K562 (cell line): ENCODE measurements around the gene DDX41. TPM values are rescaled to one million over a fixed set of nuclear protein-coding genes. Genes with fewer than 3 reads are reported as not detected.
A peak's percentile ranks its signal among the peaks of the same experiment; 100 is the strongest.

Source experiments
- ATAC-seq: fragments of 200-7000 bp; cut with Tn5 transposase; 3 replicates; pipeline ENCODE4 v1.9.1; 2020; ENCODE audit warnings: moderate library complexity
- BruUV-seq: library from RNA; stranded (reverse); fragments of 400-500 nt; replicated peaks from 2 replicates; lab custom pipeline; 2021; lab: Mats Ljungman, UMichigan
- CTCF ChIA-PET: fragments of 300-600 bp; formaldehyde crosslinking; extraction: SDS; loops from one replicate; lab custom pipeline; 2021; ENCODE audit warnings: low intra/inter-chr PET ratio; lab: Yijun Ruan, JAX
- POLR2A ChIA-PET: fragments of 300-600, 350-650 bp; sonication (Branson Sonifier 250); formaldehyde crosslinking; extraction: SDS; loops from one replicate; lab custom pipeline; 2021; ENCODE audit warnings: antibody characterized with exemption, inconsistent platforms; lab: Yijun Ruan, JAX
- DNase-seq, 4 experiments: peaks; one replicate each; pipeline versions ENCODE4 v3.0.0 to v3.0.0-alpha.2; 2011 to 2018; ENCODE audit warnings: low spot score in 3 of 4, mixed read lengths in 3 of 4; ENCODE audit errors: extremely low read depth in 1 of 4
- FAIRE-seq: peaks from 2 replicates; lab custom pipeline; 2011; peaks lifted over from hg19 to GRCh38; lab: Jason Lieb, UNC
- H2AFZ ChIP-seq: 2 replicates; pipeline ENCODE4 v1.6.0; 2011; ENCODE audit warnings: low read depth, low read length, control low read depth, inconsistent platforms
- H3K27ac ChIP-seq: fragments of 200-600 bp; 3 replicates; pipeline ENCODE4 v1.8.0; 2011; ENCODE audit warnings: low read depth, mild to moderate bottlenecking, control low read depth, inconsistent platforms, low read length, moderate library complexity, mixed read lengths; ENCODE audit errors: extremely low read depth
- H3K27me3 ChIP-seq, 2 experiments: fragments of 300-600 bp in 1 of 2; 2 replicates in 1 of 2; 3 replicates in 1 of 2; pipeline versions ENCODE4 v1.6.0 to v1.8.0; 2011; ENCODE audit warnings: inconsistent platforms in 2 of 2, low read length in 2 of 2, mild to moderate bottlenecking in 1 of 2, mixed read lengths in 1 of 2, moderate library complexity in 1 of 2; ENCODE audit not compliant: control insufficient read depth in 2 of 2, insufficient read depth in 2 of 2
- H3K36me3 ChIP-seq: fragments of 300-600 bp; 3 replicates; pipeline ENCODE4 v1.8.0; 2011; ENCODE audit warnings: mild to moderate bottlenecking, low read length, inconsistent platforms; ENCODE audit not compliant: control insufficient read depth, insufficient read depth
- H3K4me1 ChIP-seq, 2 experiments: fragments of 200-600 bp in 1 of 2; replicated peaks in 1 of 2; 2 replicates in 1 of 2; 3 replicates in 1 of 2; pipeline versions ENCODE4 v1.5.1 to v1.8.0; 2011; ENCODE audit warnings: inconsistent platforms in 2 of 2, low read length in 2 of 2, mild to moderate bottlenecking in 1 of 2, mixed read lengths in 1 of 2, moderate library complexity in 1 of 2; ENCODE audit not compliant: control insufficient read depth in 2 of 2, insufficient read depth in 2 of 2
- H3K4me2 ChIP-seq: 2 replicates; pipeline ENCODE4 v1.6.1; 2011; ENCODE audit warnings: low read length, control low read depth, inconsistent platforms, mixed read lengths; ENCODE audit not compliant: insufficient read depth
- H3K4me3 ChIP-seq: fragments of 200-600 bp; sonication (generic), shearing (Covaris generic); 2 replicates; pipeline ENCODE4 v1.5.1; 2016; ENCODE audit warnings: control low read depth, inconsistent platforms
- H3K79me2 ChIP-seq: fragments of 200-600 bp; 3 replicates; pipeline ENCODE4 v1.8.0; 2011; ENCODE audit warnings: low read length, inconsistent platforms; ENCODE audit not compliant: control insufficient read depth, insufficient read depth
- H3K9ac ChIP-seq, 2 experiments: 2 replicates each; pipeline versions ENCODE4 v1.6.0 to v1.6.1; 2011; ENCODE audit warnings: low read depth in 2 of 2, low read length in 2 of 2, control low read depth in 1 of 2, inconsistent platforms in 1 of 2, mild to moderate bottlenecking in 1 of 2, mixed read lengths in 1 of 2; ENCODE audit not compliant: insufficient read depth in 1 of 2
- H3K9me1 ChIP-seq: one replicate; pipeline ENCODE4 v1.6.0; 2011; ENCODE audit warnings: inconsistent platforms, mild to moderate bottlenecking, low read length, moderate library complexity; ENCODE audit not compliant: control insufficient read depth, insufficient read depth
- H3K9me3 ChIP-seq: replicated peaks from 2 replicates; pipeline ENCODE4 v1.5.1; 2011; ENCODE audit warnings: low read depth, low read length, inconsistent platforms; ENCODE audit not compliant: control insufficient read depth, insufficient read depth
- H4K20me1 ChIP-seq: replicated peaks from 2 replicates; pipeline ENCODE4 v1.6.1; 2011; ENCODE audit warnings: low read length, inconsistent platforms, mixed read lengths; ENCODE audit not compliant: control insufficient read depth, insufficient read depth
- ATF7 ChIP-seq: fragments of 450-650 bp; IDR thresholded peaks from 2 replicates; pipeline ENCODE4 v1.7.1; 2014; ENCODE audit warnings: mild to moderate bottlenecking, moderate library complexity
- FOXJ3 ChIP-seq: sonication (generic); formaldehyde crosslinking; IDR thresholded peaks from 2 replicates; pipeline ENCODE4 v1.4.0; 2020; ENCODE audit warnings: mild to moderate bottlenecking, missing genetic modification reagents
- HIVEP1 ChIP-seq: fragments of 250-450 bp; sonication (Bioruptor Pico); IDR thresholded peaks from 2 replicates; pipeline ENCODE4 v1.4.0; 2020; ENCODE audit warnings: mild to moderate bottlenecking
- PRMT5 ChIP-seq: sonication (generic); formaldehyde crosslinking; IDR thresholded peaks from 2 replicates; pipeline ENCODE4 v1.5.0; 2020; ENCODE audit warnings: missing genetic modification reagents
- SMAD1 ChIP-seq: fragments of 150-350 bp; IDR thresholded peaks from 2 replicates; pipeline ENCODE4 v1.6.1; 2014; ENCODE audit warnings: low read length, low read depth; ENCODE audit not compliant: partially characterized antibody
- SPI1 ChIP-seq: IDR thresholded peaks from 2 replicates; pipeline ENCODE4 v1.6.1; 2011; ENCODE audit warnings: low read depth, low read length, control low read depth, borderline replicate concordance
- SRF ChIP-seq, 2 experiments: fragments of 250-450, 450-650 bp in 1 of 2; sonication (Bioruptor Pico) in 1 of 2; sonication (generic) in 1 of 2; formaldehyde crosslinking; IDR thresholded peaks; 2 replicates each; pipeline versions ENCODE4 v1.5.0 to v1.5.1; 2020 to 2022; ENCODE audit warnings: mild to moderate bottlenecking in 1 of 2, missing genetic modification reagents in 1 of 2
- STAG1 ChIP-seq: sonication (generic); formaldehyde crosslinking; IDR thresholded peaks from 2 replicates; pipeline ENCODE4 v1.5.0; 2020; ENCODE audit warnings: missing genetic modification reagents, borderline replicate concordance
- TEAD4 ChIP-seq, 2 experiments: sonication (generic) in 1 of 2; formaldehyde crosslinking in 1 of 2; IDR thresholded peaks; 2 replicates each; pipeline versions ENCODE4 v1.6.1 to v1.8.0; 2012 to 2022; ENCODE audit warnings: borderline replicate concordance in 1 of 2, inconsistent platforms in 1 of 2, low read length in 1 of 2, mild to moderate bottlenecking in 1 of 2, missing genetic modification reagents in 1 of 2
- U2AF2 ChIP-seq: fragments of 200-400 bp; formaldehyde crosslinking; optimal IDR thresholded peaks from 2 replicates; pipeline ENCODE3; 2017; ENCODE audit warnings: low read depth, mild to moderate bottlenecking, low read length
- ZNF695 ChIP-seq: fragments of 450-650 bp; formaldehyde crosslinking; IDR thresholded peaks from 2 replicates; pipeline ENCODE4 v1.4.0; 2020; ENCODE audit warnings: mild to moderate bottlenecking, moderate library complexity
- ZNF778 ChIP-seq: fragments of 450-650 bp; formaldehyde crosslinking; IDR thresholded peaks from 2 replicates; pipeline ENCODE4 v1.4.0; 2020; ENCODE audit warnings: mild to moderate bottlenecking, moderate library complexity
- ZNF780A ChIP-seq: fragments of 250-450 bp; sonication (Bioruptor Pico); IDR thresholded peaks from 2 replicates; pipeline ENCODE4 v1.5.0; 2021; ENCODE audit warnings: mild to moderate bottlenecking
- whole genome bisulfite sequencing: fragments of 100-300 bp; shearing (Covaris generic); methylation state at CpG from one replicate; pipeline ENCODE4 v1.1.6; 2016; ENCODE audit warnings: low coverage, mixed read lengths; ENCODE audit not compliant: insufficient coverage; ENCODE audit errors: missing lambda C conversion rate; 5-methylcytosine and 5-hydroxymethylcytosine counted together
- in situ Hi-C: fragments of 300-500 bp; cut with MboI; formaldehyde crosslinking; loops from 4 replicates; pipeline ENCODE4 v1.15.0; 2018; ENCODE audit warnings: inconsistent platforms, mixed read lengths
- intact Hi-C: fragments of 100-400 bp; cut with micrococcal nuclease; formaldehyde crosslinking; loops from 2 replicates; pipeline ENCODE4 v1.14.2; 2022
- polyA plus RNA-seq, 8 experiments: library from polyadenylated mRNA; depleted of rRNA in 4 of 8; stranded (reverse) in 5 of 8; unstranded in 3 of 8; fragments of >200 nt; fragmentation: Nextera tagmentation in 2 of 8; fragmentation: Illumina TruSeq in 1 of 8; extraction: Ambion mirVana in 2 of 8; extraction: Trizol in 1 of 8; gene quantifications; 2 replicates each; pipeline versions ENCODE4 v1.2.1 to v1.2.3, GENCODE V29; 2011 to 2014; ENCODE audit warnings: inconsistent platforms in 1 of 8, missing spikeins in 1 of 8
- total RNA-seq, 7 experiments: library from RNA; depleted of rRNA in 6 of 7; stranded (reverse); fragments of >200 nt in 6 of 7; fragmentation: Illumina TruSeq in 2 of 7; extraction: Trizol in 2 of 7; gene quantifications; 2 replicates each; pipeline versions ENCODE4 v1.2.1 to v1.2.3, GENCODE V29; 2011 to 2021; ENCODE audit warnings: low replicate concordance in 1 of 7
- TF ChIP-seq, protein P1 (sequence below): fragments of 450-650 bp; IDR thresholded peaks from 2 replicates; pipeline ENCODE4 v1.6.1; 2017; ENCODE audit warnings: antibody characterized with exemption
- TF ChIP-seq, protein P2 (sequence below): fragments of 450-650 bp; IDR thresholded peaks from 2 replicates; pipeline ENCODE4 v1.6.1; 2016; ENCODE audit warnings: low read depth, mild to moderate bottlenecking, moderate library complexity

Gene DDX41
- total and polyA plus RNA-seq, 9 of the 15 experiments (the other 6 are each of a cell fraction or from before 2014, with no cell fraction given), result 38.2 to 284 (median 116) TPM

DNA sequence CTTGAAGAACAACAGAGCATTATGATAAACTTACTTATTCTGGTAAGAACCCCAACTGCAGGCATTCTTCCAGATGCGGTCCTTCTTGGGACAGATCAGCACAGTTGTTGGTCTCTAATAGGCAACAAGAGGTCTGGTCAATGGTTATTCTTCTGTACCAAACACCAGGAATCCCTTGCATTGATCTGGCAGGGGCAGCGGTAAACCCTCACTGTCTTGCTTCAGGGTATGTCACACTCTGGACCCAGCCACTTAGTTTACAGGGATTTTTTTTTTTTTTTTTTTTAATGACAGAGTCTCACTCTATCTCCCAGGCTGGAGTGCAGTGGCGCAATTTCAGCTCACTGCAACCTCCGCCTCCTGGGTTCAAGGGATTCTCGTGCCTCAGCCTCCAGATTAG, 38.9 kb upstream of the DDX41 start:
- intact Hi-C loops, result loop anchor here (2.0 kb wide), 1 partner anchor 59 kb away; the partner anchor contains the start of gene PDLIM7
- H3K9me1 ChIP-seq, result no peaks in the 10 kb centered on the region

More for the DNA sequence above, 38.9 kb upstream of the DDX41 start:
- no peak overlapping the region for H3K27ac ChIP-seq
- no peaks in the 10 kb centered on the region for H3K9me3 ChIP-seq
- H3K36me3 ChIP-seq, result peaks cover 25% of the 10 kb centered on the region
- H3K27me3 ChIP-seq, result no peaks in the 10 kb centered on the region
- peaks cover 18 to 35% of the 10 kb centered on the region in 2 experiments for H3K4me1 ChIP-seq
- ChIA-PET CTCF (no interaction called here), POLR2A (interaction anchor here (0.7 to 1.4 kb wide), 2 partner anchors 11 to 561 kb away, joined by 3 to 4 read pairs; no protein-coding TSS in a partner anchor)
- ATAC-seq (no peak), DNase-seq (peak in 1 of 4 experiments; percentile 10), FAIRE-seq (peak; percentile 23)
- WGBS, result 87% methylated on average over 4 of the region's 5 CpGs
- no peak for TF ChIP-seq STAG1 (CRISPR knock-in tag)
- TF ChIP-seq TEAD4 (IDR thresholded peaks at IDR 0.05; ENCODE audit: low read length), result no peak
- no peak for TF ChIP-seq TEAD4 (CRISPR knock-in tag; IDR thresholded peaks at IDR 0.05; ENCODE audit: borderline replicate concordance)
- TF ChIP-seq ZNF778, result no peak
- TF ChIP-seq ATF7, result no peak
- no peak for TF ChIP-seq ZNF780A
- no peak for TF ChIP-seq HIVEP1 (CRISPR knock-in tag)
- TF ChIP-seq, protein P1, sequence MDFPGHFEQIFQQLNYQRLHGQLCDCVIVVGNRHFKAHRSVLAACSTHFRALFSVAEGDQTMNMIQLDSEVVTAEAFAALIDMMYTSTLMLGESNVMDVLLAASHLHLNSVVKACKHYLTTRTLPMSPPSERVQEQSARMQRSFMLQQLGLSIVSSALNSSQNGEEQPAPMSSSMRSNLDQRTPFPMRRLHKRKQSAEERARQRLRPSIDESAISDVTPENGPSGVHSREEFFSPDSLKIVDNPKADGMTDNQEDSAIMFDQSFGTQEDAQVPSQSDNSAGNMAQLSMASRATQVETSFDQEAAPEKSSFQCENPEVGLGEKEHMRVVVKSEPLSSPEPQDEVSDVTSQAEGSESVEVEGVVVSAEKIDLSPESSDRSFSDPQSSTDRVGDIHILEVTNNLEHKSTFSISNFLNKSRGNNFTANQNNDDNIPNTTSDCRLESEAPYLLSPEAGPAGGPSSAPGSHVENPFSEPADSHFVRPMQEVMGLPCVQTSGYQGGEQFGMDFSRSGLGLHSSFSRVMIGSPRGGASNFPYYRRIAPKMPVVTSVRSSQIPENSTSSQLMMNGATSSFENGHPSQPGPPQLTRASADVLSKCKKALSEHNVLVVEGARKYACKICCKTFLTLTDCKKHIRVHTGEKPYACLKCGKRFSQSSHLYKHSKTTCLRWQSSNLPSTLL, result no peak
- no peak for TF ChIP-seq SRF (CRISPR knock-in tag; IDR thresholded peaks at IDR 0.05)
- no peak for TF ChIP-seq SPI1
- no peak for TF ChIP-seq FOXJ3 (CRISPR knock-in tag)
- TF ChIP-seq PRMT5 (CRISPR knock-in tag), result no peak
- TF ChIP-seq U2AF2, result no peak
- TF ChIP-seq ZNF695 (CRISPR knock-in tag), result no peak
- no peak for TF ChIP-seq SMAD1
- TF ChIP-seq, protein P2, sequence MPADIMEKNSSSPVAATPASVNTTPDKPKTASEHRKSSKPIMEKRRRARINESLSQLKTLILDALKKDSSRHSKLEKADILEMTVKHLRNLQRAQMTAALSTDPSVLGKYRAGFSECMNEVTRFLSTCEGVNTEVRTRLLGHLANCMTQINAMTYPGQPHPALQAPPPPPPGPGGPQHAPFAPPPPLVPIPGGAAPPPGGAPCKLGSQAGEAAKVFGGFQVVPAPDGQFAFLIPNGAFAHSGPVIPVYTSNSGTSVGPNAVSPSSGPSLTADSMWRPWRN, result no peak
- no TSS peak for BruUV-seq
- H3K79me2 ChIP-seq, result peaks cover 37% of the 10 kb centered on the region
- no peak overlapping the region; the same call in 1 of the 2 replicates for H2AFZ ChIP-seq
- peaks cover 17% of the 10 kb centered on the region for H4K20me1 ChIP-seq
- in situ Hi-C loops, result no loop called here
- no peak overlapping the region for H3K4me2 ChIP-seq
- H3K4me3 ChIP-seq, result no peak overlapping the region
- H3K9ac ChIP-seq, result no peak overlapping the region
